HG02678 (cell line): ENCODE measurements around the gene PEBP1.

Experiments
- ATAC-seq: cut with Tn5 transposase; IDR thresholded peaks from one replicate; pipeline ENCODE4 v1.9.1; 2021; ENCODE audit warnings: mild to moderate bottlenecking, moderate library complexity; ENCODE audit not compliant: unreplicated experiment

PEBP1 gene

DNA sequence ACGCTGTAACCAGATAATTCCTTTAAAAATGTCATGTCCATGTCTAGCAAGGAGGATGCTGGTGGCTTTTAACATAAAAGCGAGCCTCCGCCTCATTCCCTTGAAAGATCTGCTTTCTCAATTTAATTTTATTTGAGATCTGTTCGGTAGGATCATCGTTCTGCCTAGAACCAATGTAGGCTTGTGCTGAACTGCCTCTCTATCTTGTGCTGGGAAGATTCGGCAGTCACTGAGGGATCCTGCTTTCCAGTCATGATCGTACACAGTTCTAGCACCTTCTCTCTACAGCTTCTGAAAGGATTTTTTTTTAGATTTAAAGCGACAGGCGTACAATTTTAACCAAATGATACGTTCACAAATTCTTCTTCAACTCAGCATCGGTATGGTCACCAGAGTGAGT is 54.3 kb downstream of the PEBP1 start:
- no peak for ATAC-seq

DNA sequence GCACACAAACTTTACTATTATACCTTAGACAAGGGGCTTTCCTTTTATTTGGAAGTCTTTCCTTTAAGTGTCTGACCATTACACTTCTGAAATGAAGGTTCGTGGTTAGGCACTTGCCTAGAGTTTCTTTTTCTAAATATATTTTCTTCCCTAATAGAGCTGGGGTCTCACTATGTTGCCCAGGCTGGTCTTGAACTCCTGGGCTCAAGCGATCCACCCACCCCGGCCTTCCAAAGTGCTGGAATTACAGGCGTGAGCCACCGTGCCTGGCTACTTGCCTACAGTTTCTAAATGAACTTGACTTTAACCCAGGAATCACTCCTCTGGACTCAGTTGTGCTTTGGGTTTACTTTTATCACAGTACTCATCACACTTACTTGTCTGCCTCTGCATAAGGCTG is 57.6 kb downstream of the PEBP1 start:
- no peak for ATAC-seq

DNA sequence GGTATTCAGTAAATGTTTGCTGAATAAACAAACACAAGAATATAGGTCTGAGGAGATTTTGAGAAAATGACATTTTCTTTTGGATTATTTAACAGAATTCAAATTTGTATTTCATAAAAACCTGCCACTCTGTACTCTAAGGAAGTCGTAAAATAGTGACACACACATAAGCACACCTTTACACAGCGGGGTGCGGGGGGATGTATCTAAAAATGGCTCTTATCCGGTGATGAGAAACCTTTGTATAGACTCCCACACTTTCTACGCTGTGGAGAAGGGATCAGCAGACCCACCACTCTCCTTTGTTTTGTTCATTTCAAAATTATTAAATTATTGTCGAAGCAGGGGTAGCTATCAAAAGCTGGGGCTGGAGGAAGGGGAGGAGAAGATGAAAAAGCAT is 58.0 kb downstream of the PEBP1 start:
- ATAC-seq, result no peak
